HL-60 (cell line): ENCODE measurements around the gene FZR1.
"Not testable (repeated sequence)": the region's sequence is repeated elsewhere in the genome, so short reads cannot be mapped to it uniquely, and the experiment has no call there.

Experiments used
- DNase-seq, 2 experiments: peaks; one replicate each; pipeline ENCODE4 v3.0.0-alpha.2; 2010 to 2020; ENCODE audit warnings: low read depth in 1 of 2, low spot score in 1 of 2
- H3K27ac ChIP-seq: fragments of 250-450 bp; sonication (Bioruptor Pico); replicated peaks from 2 replicates; pipeline ENCODE4 v1.5.1; 2020; ENCODE audit warnings: mild to moderate bottlenecking, moderate library complexity
- H3K27me3 ChIP-seq: fragments of 250-450 bp; sonication (Bioruptor Pico); 2 replicates; pipeline ENCODE4 v1.5.1; 2021; ENCODE audit warnings: mild to moderate bottlenecking, moderate library complexity; ENCODE audit not compliant: insufficient read depth, poor library complexity, severe bottlenecking
- H3K4me3 ChIP-seq: replicated peaks from 2 replicates; pipeline ENCODE4 v1.5.1; 2011; ENCODE audit warnings: mild to moderate bottlenecking, control low read depth, low read length; ENCODE audit not compliant: insufficient read depth
- GABPA ChIP-seq: IDR thresholded peaks from 2 replicates; pipeline ENCODE4 v1.6.1; 2012; ENCODE audit warnings: low read depth
- POLR2AphosphoS5 ChIP-seq: IDR thresholded peaks from 2 replicates; pipeline ENCODE4 v1.6.1; 2012; ENCODE audit warnings: low read depth
- SPI1 ChIP-seq: IDR thresholded peaks from 2 replicates; pipeline ENCODE4 v1.6.1; 2012; ENCODE audit warnings: low read depth, mild to moderate bottlenecking, borderline replicate concordance
- TF ChIP-seq, protein P1 (sequence below): IDR thresholded peaks from one replicate; pipeline ENCODE4 v1.5.1; 2011; ENCODE audit warnings: low read length, control low read depth, inconsistent platforms; ENCODE audit not compliant: insufficient read depth
- TF ChIP-seq, protein P2 (sequence below): IDR thresholded peaks from 2 replicates; pipeline ENCODE4 v1.6.1; 2012; ENCODE audit warnings: low read depth; ENCODE audit not compliant: insufficient replicate concordance

Gene FZR1

GRCh38 chr19:3577723-3578344 lies 71.7 kb downstream of the FZR1 start:
- H3K4me3 ChIP-seq = no peak overlapping the region
- DNase-seq = no peak
- TF ChIP-seq, protein P1, sequence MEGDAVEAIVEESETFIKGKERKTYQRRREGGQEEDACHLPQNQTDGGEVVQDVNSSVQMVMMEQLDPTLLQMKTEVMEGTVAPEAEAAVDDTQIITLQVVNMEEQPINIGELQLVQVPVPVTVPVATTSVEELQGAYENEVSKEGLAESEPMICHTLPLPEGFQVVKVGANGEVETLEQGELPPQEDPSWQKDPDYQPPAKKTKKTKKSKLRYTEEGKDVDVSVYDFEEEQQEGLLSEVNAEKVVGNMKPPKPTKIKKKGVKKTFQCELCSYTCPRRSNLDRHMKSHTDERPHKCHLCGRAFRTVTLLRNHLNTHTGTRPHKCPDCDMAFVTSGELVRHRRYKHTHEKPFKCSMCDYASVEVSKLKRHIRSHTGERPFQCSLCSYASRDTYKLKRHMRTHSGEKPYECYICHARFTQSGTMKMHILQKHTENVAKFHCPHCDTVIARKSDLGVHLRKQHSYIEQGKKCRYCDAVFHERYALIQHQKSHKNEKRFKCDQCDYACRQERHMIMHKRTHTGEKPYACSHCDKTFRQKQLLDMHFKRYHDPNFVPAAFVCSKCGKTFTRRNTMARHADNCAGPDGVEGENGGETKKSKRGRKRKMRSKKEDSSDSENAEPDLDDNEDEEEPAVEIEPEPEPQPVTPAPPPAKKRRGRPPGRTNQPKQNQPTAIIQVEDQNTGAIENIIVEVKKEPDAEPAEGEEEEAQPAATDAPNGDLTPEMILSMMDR = no peak
- TF ChIP-seq GABPA (no peak), POLR2AphosphoS5 (no peak), SPI1 (no peak)
- TF ChIP-seq, protein P2, sequence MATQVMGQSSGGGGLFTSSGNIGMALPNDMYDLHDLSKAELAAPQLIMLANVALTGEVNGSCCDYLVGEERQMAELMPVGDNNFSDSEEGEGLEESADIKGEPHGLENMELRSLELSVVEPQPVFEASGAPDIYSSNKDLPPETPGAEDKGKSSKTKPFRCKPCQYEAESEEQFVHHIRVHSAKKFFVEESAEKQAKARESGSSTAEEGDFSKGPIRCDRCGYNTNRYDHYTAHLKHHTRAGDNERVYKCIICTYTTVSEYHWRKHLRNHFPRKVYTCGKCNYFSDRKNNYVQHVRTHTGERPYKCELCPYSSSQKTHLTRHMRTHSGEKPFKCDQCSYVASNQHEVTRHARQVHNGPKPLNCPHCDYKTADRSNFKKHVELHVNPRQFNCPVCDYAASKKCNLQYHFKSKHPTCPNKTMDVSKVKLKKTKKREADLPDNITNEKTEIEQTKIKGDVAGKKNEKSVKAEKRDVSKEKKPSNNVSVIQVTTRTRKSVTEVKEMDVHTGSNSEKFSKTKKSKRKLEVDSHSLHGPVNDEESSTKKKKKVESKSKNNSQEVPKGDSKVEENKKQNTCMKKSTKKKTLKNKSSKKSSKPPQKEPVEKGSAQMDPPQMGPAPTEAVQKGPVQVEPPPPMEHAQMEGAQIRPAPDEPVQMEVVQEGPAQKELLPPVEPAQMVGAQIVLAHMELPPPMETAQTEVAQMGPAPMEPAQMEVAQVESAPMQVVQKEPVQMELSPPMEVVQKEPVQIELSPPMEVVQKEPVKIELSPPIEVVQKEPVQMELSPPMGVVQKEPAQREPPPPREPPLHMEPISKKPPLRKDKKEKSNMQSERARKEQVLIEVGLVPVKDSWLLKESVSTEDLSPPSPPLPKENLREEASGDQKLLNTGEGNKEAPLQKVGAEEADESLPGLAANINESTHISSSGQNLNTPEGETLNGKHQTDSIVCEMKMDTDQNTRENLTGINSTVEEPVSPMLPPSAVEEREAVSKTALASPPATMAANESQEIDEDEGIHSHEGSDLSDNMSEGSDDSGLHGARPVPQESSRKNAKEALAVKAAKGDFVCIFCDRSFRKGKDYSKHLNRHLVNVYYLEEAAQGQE = no peak
- H3K27ac ChIP-seq = no peak overlapping the region
- no peaks in the 10 kb centered on the region for H3K27me3 ChIP-seq

- H3K27me3 ChIP-seq = no peaks in the 10 kb centered on the region
- no peak for TF ChIP-seq POLR2AphosphoS5
- TF ChIP-seq, protein P2 = no peak
- TF ChIP-seq, protein P1 = no peak
- no peak for TF ChIP-seq SPI1
- TF ChIP-seq GABPA = no peak
- DNase-seq = no peak
- no peak overlapping the region for H3K4me3 ChIP-seq
- H3K27ac ChIP-seq = no peak overlapping the region
Observed at GRCh38 chr19:3578390-3578789, 72.3 kb downstream of the FZR1 start.

DNA sequence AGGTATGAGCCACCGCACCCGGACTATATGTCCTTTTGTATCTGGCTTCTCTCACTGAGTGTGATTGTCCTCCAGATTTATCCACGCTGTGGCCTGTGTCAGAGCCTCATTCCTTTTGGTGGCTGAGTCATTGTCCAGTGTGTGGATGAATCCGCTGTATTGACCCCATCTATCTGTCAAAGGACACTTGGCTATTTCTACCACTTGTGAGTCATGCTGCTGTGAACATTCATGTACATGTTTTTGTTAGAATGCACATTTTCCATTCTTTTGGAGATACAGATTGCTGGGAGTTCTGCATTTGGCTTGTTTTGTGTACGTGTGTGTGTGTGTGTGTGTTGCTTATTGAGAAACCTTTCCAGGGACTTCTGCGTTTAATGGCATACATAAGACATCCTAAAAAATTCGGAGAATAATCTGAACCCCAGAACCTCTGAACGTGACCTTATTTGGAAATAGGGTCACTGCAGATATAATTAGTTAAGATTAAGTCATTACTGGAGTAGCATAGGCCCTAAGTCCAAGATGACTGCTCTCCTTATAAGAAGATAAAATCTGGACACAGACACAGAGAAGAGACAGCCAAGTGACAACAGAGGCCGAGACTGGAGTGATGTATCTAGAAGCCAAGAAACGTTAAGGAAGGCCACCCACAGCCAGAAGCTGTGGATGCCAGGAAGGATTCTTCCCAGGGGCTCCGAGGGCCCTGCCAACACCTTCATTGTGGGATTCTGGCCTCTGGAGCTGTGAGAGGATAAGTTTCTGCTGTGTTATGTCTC lies 74.2 kb downstream of the FZR1 start:
- peaks cover 4% of the 10 kb centered on the region for H3K27me3 ChIP-seq
- TF ChIP-seq, protein P1 = no peak
- no peak for TF ChIP-seq POLR2AphosphoS5
- no peak for TF ChIP-seq SPI1
- TF ChIP-seq, protein P2 = no peak
- TF ChIP-seq GABPA = no peak
- no peak overlapping the region for H3K4me3 ChIP-seq
- no peak overlapping the region for H3K27ac ChIP-seq
- no peak for DNase-seq

GRCh38 chr19:3581792-3582191 lies 75.7 kb downstream of the FZR1 start:
- not testable (repeated sequence) for H3K27ac ChIP-seq, H3K4me3 ChIP-seq, DNase-seq
- peaks cover 10% of the 10 kb centered on the region for H3K27me3 ChIP-seq

GRCh38 chr19:3584036-3584802 lies 78.1 kb downstream of the FZR1 start:
- H3K4me3 ChIP-seq, H3K27ac ChIP-seq, DNase-seq: not testable (repeated sequence)
- peaks cover 10% of the 10 kb centered on the region for H3K27me3 ChIP-seq
